Neural crest cell (in vitro differentiated cells): ENCODE data around the gene EMX2. TPM values are rescaled to one million over a fixed set of nuclear protein-coding genes. Genes with fewer than 3 reads are reported as not detected.

ENCODE experiments used
- DNase-seq: peaks from one replicate; pipeline ENCODE4 v3.0.0; 2021; ENCODE audit warnings: low read depth, mixed read lengths, low spot score
- H3K27ac Mint-ChIP-seq: one replicate; pipeline ENCODE4 v1.8.0; 2021; ENCODE audit warnings: mild to moderate bottlenecking, mixed read lengths; ENCODE audit not compliant: unreplicated experiment
- H3K27me3 Mint-ChIP-seq: 2 replicates; pipeline ENCODE4 v1.8.0; 2021; ENCODE audit warnings: low read depth, mild to moderate bottlenecking, mixed read lengths
- H3K36me3 Mint-ChIP-seq: 2 replicates; pipeline ENCODE4 v1.8.0; 2021; ENCODE audit warnings: low read depth, mild to moderate bottlenecking, mixed read lengths
- H3K4me1 Mint-ChIP-seq: 2 replicates; pipeline ENCODE4 v1.8.0; 2021; ENCODE audit warnings: mixed read lengths
- H3K4me3 Mint-ChIP-seq: one replicate; pipeline ENCODE4 v1.8.0; 2021; ENCODE audit warnings: mild to moderate bottlenecking, mixed read lengths
- H3K9me3 Mint-ChIP-seq: 2 replicates; pipeline ENCODE4 v1.8.0; 2021; ENCODE audit warnings: mixed read lengths
- CTCF ChIP-seq: fragments of 200-600 bp; sonication (generic); conservative IDR thresholded peaks from 2 replicates; pipeline ENCODE4 v1.5.0; 2021; ENCODE audit warnings: antibody characterized with exemption, mild to moderate bottlenecking
- long read RNA-seq: library from polyadenylated mRNA; unstranded; transcript quantifications from one replicate; pipeline ENCODE4 v2.0.0, GENCODE V29; 2020
- total RNA-seq: library from RNA; stranded (reverse); gene quantifications from 2 replicates; pipeline ENCODE4 v1.2.1, GENCODE V29; 2021

The EMX2 gene
- 1.0 and 1.1 TPM in 2 replicates for total RNA-seq
- long read RNA-seq = 0 reads

GRCh38 chr10:117542706-117543224 lies at the start of gene EMX2:
TSS of gene EMX2 (plus strand) at chr10:117542746. CDS start at chr10:117543268, 522 bp downstream.
- no peak within 1 kb of the TSS for H3K27ac Mint-ChIP-seq
- H3K36me3 Mint-ChIP-seq = no peaks in the 10 kb centered on the region
- peaks cover 29% of the 10 kb centered on the region for H3K4me1 Mint-ChIP-seq
- no peaks in the 10 kb centered on the region for H3K9me3 Mint-ChIP-seq
- no peak for DNase-seq
- peak within 1 kb of the TSS; percentile 84 for H3K4me3 Mint-ChIP-seq
- H3K27me3 Mint-ChIP-seq = peaks cover 100% of the 10 kb centered on the region
- no peak for TF ChIP-seq CTCF

GRCh38 chr10:117496031-117496430 lies 46.5 kb upstream of the EMX2 start:
- DNase-seq = no peak
- no peaks in the 10 kb centered on the region for H3K9me3 Mint-ChIP-seq
- no peak overlapping the region for H3K27ac Mint-ChIP-seq
- H3K4me3 Mint-ChIP-seq = no peak overlapping the region
- no peak for TF ChIP-seq CTCF
- H3K36me3 Mint-ChIP-seq = no peaks in the 10 kb centered on the region
- H3K27me3 Mint-ChIP-seq = peaks cover 57% of the 10 kb centered on the region
- H3K4me1 Mint-ChIP-seq = peaks cover 4% of the 10 kb centered on the region

GRCh38 chr10:117496616-117497028 lies 45.9 kb upstream of the EMX2 start:
- H3K4me3 Mint-ChIP-seq = no peak overlapping the region
- peaks cover 53% of the 10 kb centered on the region for H3K27me3 Mint-ChIP-seq
- H3K36me3 Mint-ChIP-seq = no peaks in the 10 kb centered on the region
- peak; percentile 86 for DNase-seq
- H3K27ac Mint-ChIP-seq = no peak overlapping the region
- H3K9me3 Mint-ChIP-seq = no peaks in the 10 kb centered on the region
- H3K4me1 Mint-ChIP-seq = peaks cover 4% of the 10 kb centered on the region
- TF ChIP-seq CTCF = peak; percentile 96

- no peak for DNase-seq
- TF ChIP-seq CTCF = no peak
- Mint-ChIP-seq H3K36me3 (no peaks in the 10 kb centered on the region), H3K4me3 (no peak overlapping the region), H3K27me3 (peaks cover 42% of the 10 kb centered on the region), H3K9me3 (no peaks in the 10 kb centered on the region), H3K4me1 (peaks cover 14% of the 10 kb centered on the region), H3K27ac (no peak overlapping the region)
Observed at GRCh38 chr10:117497736-117498135, 44.8 kb upstream of the EMX2 start.

- H3K4me3 Mint-ChIP-seq = no peak overlapping the region
- H3K4me1 Mint-ChIP-seq = peaks cover 27% of the 10 kb centered on the region
- H3K36me3 Mint-ChIP-seq = no peaks in the 10 kb centered on the region
- no peak for TF ChIP-seq CTCF
- H3K9me3 Mint-ChIP-seq = no peaks in the 10 kb centered on the region
- H3K27me3 Mint-ChIP-seq = peaks cover 25% of the 10 kb centered on the region
- DNase-seq = no peak
- no peak overlapping the region for H3K27ac Mint-ChIP-seq
Observed at GRCh38 chr10:117499248-117500105, 43.1 kb upstream of the EMX2 start.
